Activated CD4-positive, alpha-beta memory T cell treated with anti-CD3 and anti-CD28 coated beads, Interleukin-2, amount 10 ng/mL, durations not matched to agents 7 days and 5 days (primary cell): ENCODE measurements around the gene TMEM141. TPM values are rescaled to one million over a fixed set of nuclear protein-coding genes. Genes with fewer than 3 reads are reported as not detected.

Experiments
- CTCF ChIA-PET: fragments of 350-600 bp; sonication (Branson Sonifier 250); formaldehyde crosslinking; loops from one replicate; lab custom pipeline; 2021; ENCODE audit warnings: antibody characterized with exemption, inconsistent platforms; lab: Charles Lee
- POLR2A ChIA-PET: fragments of 350-600 bp; sonication (Branson Sonifier 250); formaldehyde crosslinking; loops from one replicate; lab custom pipeline; 2021; ENCODE audit warnings: antibody characterized with exemption; lab: Charles Lee
- DNase-seq: peaks from one replicate; pipeline ENCODE4 v3.0.0-alpha.2; 2020
- H3K27ac Mint-ChIP-seq: one replicate; pipeline ENCODE4 v1.8.0; 2021; ENCODE audit warnings: mild to moderate bottlenecking, mixed read lengths
- H3K27me3 Mint-ChIP-seq: one replicate; pipeline ENCODE4 v1.8.0; 2021; ENCODE audit warnings: mixed read lengths
- H3K36me3 Mint-ChIP-seq: one replicate; pipeline ENCODE4 v1.8.0; 2021; ENCODE audit warnings: low read depth, mixed read lengths
- H3K4me1 Mint-ChIP-seq: one replicate; pipeline ENCODE4 v1.8.0; 2021; ENCODE audit warnings: mixed read lengths
- H3K4me3 Mint-ChIP-seq: one replicate; pipeline ENCODE4 v1.8.0; 2021; ENCODE audit warnings: mild to moderate bottlenecking, mixed read lengths
- H3K9me3 Mint-ChIP-seq: one replicate; pipeline ENCODE4 v1.8.0; 2021; ENCODE audit warnings: mixed read lengths
- total RNA-seq, 2 experiments: library from RNA; stranded (reverse); gene quantifications; one replicate each; pipeline ENCODE4 v1.2.3, GENCODE V29; 2021

Gene TMEM141
- total RNA-seq, 2 experiments from 2014 or later: 39.6 to 42.9 TPM

GRCh38 chr9:136803551-136804508, 12.7 kb downstream of the TMEM141 start:
- no peak overlapping the region for H3K4me3 Mint-ChIP-seq
- ChIA-PET POLR2A (interaction anchor here (1.9 kb wide), 1 partner anchor 437 kb away, joined by 4 read pairs; the partner anchor contains the start of gene TUBB4B), CTCF (interaction anchor here (8.6 kb wide), 1 partner anchor 11 kb away, joined by 46 read pairs; no protein-coding TSS in a partner anchor)
- DNase-seq: no peak
- H3K9me3 Mint-ChIP-seq: no peaks in the 10 kb centered on the region
- H3K27me3 Mint-ChIP-seq: peaks cover 19% of the 10 kb centered on the region
- peaks cover 31% of the 10 kb centered on the region for H3K4me1 Mint-ChIP-seq
- H3K36me3 Mint-ChIP-seq: peaks cover 3% of the 10 kb centered on the region
- H3K27ac Mint-ChIP-seq: no peak overlapping the region

DNA sequence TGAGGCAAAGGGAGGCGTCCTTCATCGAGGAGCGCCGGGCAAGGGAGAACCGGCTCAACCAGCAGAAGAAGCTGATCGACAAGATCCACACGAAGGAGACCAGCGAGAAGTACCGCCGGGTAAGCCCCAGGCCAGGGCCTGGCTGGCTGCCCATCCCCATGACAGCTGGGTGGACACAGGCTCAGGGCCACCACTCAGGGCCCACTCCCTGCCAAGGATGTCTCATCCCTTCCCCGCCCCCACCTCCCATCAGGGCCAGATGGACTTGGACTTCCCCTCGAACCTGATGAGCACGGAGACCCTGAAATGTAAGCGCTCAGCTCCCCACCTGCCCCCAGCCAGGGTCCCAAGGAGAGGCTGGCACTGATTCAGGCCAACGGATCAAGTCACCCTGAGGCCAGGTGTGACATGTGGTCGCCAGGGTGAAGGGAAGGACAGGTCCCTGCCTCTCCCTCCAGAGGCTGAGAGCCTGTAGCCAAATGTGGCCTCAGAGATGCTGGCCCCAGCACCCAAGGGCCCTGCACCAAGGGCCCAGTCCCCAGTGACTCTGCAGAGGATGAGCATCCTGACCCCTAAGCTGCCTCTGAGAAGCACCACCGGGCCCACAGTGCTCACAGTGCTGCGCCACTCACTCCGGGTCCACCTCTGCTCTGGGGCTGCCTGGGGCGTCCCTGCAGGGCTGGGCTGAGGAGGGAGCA, 13.5 kb downstream of the TMEM141 start:
- Mint-ChIP-seq H3K27me3 (peaks cover 19% of the 10 kb centered on the region), H3K4me3 (no peak overlapping the region), H3K27ac (no peak overlapping the region), H3K9me3 (no peaks in the 10 kb centered on the region), H3K36me3 (peaks cover 8% of the 10 kb centered on the region), H3K4me1 (peaks cover 39% of the 10 kb centered on the region)
- DNase-seq: no peak
- CTCF ChIA-PET: interaction anchor here (1.2 to 8.6 kb wide), 2 partner anchors 12 to 14 kb away, joined by 4 to 46 read pairs; partner anchors contain the start of gene TMEM141
- POLR2A ChIA-PET: interaction anchor here (1.9 kb wide), 1 partner anchor 436 kb away, joined by 4 read pairs; the partner anchor contains the start of gene TUBB4B

- H3K27ac Mint-ChIP-seq: no peak overlapping the region
- ChIA-PET POLR2A (interaction anchor here (1.9 to 3.7 kb wide), 2 partner anchors 14 to 436 kb away, joined by 4 to 18 read pairs; partner anchors contain the start of genes TMEM141 and TUBB4B), CTCF (interaction anchor here (1.2 to 8.6 kb wide), 4 partner anchors 12 to 230 kb away, joined by 4 to 46 read pairs (median 24); partner anchors contain the start of genes AJM1 and TMEM141)
- H3K4me1 Mint-ChIP-seq: peaks cover 41% of the 10 kb centered on the region
- H3K36me3 Mint-ChIP-seq: peaks cover 14% of the 10 kb centered on the region
- H3K4me3 Mint-ChIP-seq: no peak overlapping the region
- H3K27me3 Mint-ChIP-seq: peaks cover 17% of the 10 kb centered on the region
- no peak for DNase-seq
- H3K9me3 Mint-ChIP-seq: no peaks in the 10 kb centered on the region
These were observed 14.1 kb downstream of the TMEM141 start for GRCh38 chr9:136805207-136805740.

- H3K4me1 Mint-ChIP-seq: peaks cover 37% of the 10 kb centered on the region
- H3K27me3 Mint-ChIP-seq: peaks cover 11% of the 10 kb centered on the region
- ChIA-PET POLR2A (interaction anchor here (1.2 to 3.7 kb wide), 5 partner anchors 8 to 229 kb away, joined by 7 to 18 read pairs (median 11); partner anchors contain the start of genes AJM1 and TMEM141), CTCF (interaction anchor here (1.2 to 8.6 kb wide), 4 partner anchors 13 to 229 kb away, joined by 4 to 46 read pairs (median 24); partner anchors contain the start of genes AJM1 and TMEM141)
- DNase-seq: no peak
- no peaks in the 10 kb centered on the region for H3K9me3 Mint-ChIP-seq
- no peak overlapping the region for H3K27ac Mint-ChIP-seq
- H3K4me3 Mint-ChIP-seq: peak overlapping the region; percentile 87
- peaks cover 19% of the 10 kb centered on the region for H3K36me3 Mint-ChIP-seq
These were observed 14.9 kb downstream of the TMEM141 start for GRCh38 chr9:136806067-136806466.

DNA sequence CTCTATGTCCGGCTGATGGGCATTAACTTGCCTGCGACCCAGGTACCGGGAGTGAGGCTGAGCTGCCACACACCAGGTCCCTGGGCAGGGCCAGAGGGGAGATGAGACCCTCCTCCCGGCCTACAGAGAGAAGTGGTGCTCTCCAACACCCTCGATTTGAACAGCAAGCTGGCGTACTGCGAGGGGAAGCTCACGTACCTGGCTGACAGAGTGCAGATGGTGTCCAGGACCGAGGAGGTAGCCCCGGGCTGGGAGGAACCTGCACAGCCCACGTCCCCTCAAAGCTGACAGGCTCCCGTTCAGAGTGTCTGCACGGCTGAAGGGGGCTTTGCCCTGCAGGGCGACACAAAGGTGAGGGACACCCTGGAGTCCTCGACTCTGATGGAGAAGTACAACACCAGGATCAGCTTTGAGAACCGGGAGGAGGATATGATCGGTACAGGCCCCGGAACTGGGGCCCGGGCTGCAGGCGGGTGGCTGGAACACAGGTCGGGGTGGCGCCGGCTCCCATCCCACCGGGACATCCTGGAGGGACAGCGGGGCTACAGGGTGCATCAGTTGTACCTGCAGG, 15.6 kb downstream of the TMEM141 start:
- Mint-ChIP-seq H3K4me1 (peaks cover 35% of the 10 kb centered on the region), H3K36me3 (peaks cover 20% of the 10 kb centered on the region), H3K4me3 (peak overlapping the region; percentile 87), H3K9me3 (no peaks in the 10 kb centered on the region), H3K27me3 (peaks cover 7% of the 10 kb centered on the region), H3K27ac (peak overlapping the region; percentile 56)
- no peak for DNase-seq
- POLR2A ChIA-PET: interaction anchor here (0.7 to 3.7 kb wide), 17 partner anchors 8 to 434 kb away, joined by 3 to 18 read pairs (median 5); partner anchors contain the start of genes AJM1, CLIC3, FUT7 and SAPCD2
- CTCF ChIA-PET: interaction anchor here (1.8 to 8.6 kb wide), 4 partner anchors 9 to 228 kb away, joined by 4 to 46 read pairs (median 24); partner anchors contain the start of gene AJM1

DNA sequence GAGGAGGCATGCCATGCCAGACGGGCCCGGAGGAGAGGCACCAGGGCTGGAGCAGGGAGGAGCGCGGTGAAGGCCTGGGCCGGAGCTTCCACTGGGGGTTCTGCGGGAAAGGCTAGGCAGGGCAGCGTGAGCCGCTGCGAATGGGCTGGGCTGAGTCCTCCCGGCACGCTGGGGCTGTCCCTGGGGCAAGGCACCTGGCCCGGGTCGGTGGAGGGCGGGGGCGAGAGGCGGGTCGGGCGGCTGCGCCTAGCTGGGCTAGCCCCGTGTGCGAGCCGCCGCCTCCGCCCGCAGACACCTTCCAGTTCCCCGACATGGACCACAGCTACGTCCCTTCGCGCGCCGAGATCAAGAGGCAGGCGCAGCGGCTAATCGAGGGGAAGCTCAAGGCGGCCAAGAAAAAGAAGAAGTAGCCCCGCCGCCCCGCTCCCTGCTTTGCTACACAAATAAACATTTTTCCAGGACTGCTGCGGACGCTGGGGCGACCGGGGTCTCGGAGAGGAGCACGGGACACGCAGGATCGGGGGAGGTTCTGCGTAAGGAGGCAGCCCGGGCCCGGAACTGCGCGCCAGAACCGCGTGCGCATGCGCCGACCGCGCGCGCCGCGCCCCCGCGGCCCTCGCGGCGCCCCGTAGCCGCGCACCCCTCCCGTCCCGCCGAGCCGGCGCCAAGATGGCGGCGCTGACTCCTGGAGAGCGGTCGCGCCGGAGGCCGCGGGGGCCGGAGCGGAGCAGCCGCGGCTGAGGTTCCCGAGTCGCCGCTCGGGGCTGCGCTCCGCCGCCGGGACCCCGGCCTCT, 16.3 kb downstream of the TMEM141 start, which contains the start of gene RABL6:
RABL6 (plus strand) TSS at position 668 of the 794 bp plus-strand sequence. CDS start 249 bp downstream, outside the sequence.
- Mint-ChIP-seq H3K9me3 (no peaks in the 10 kb centered on the region), H3K4me1 (peaks cover 37% of the 10 kb centered on the region), H3K36me3 (peaks cover 22% of the 10 kb centered on the region), H3K4me3 (peak within 1 kb of the TSS; percentile 87), H3K27ac (peak within 1 kb of the TSS; percentile 76), H3K27me3 (peaks cover under 1% of the 10 kb centered on the region)
- peak; percentile 84 for DNase-seq
- CTCF ChIA-PET: interaction anchor here (0.6 to 8.6 kb wide), 6 partner anchors 10 to 228 kb away, joined by 3 to 46 read pairs (median 8); partner anchors contain the start of gene AJM1
- POLR2A ChIA-PET: interaction anchor here (0.7 to 3.7 kb wide), 22 partner anchors 9 to 433 kb away, joined by 3 to 18 read pairs (median 4); partner anchors contain the start of genes AJM1, CCDC183, CLIC3 and FBXW5

GRCh38 chr9:136808075-136808805, 17.1 kb downstream of the TMEM141 start:
- Mint-ChIP-seq H3K27ac (peak overlapping the region; percentile 74), H3K4me3 (peak overlapping the region; percentile 78), H3K36me3 (peaks cover 30% of the 10 kb centered on the region), H3K9me3 (no peaks in the 10 kb centered on the region), H3K27me3 (no peaks in the 10 kb centered on the region), H3K4me1 (peaks cover 45% of the 10 kb centered on the region)
- DNase-seq: peak; percentile 48
- ChIA-PET POLR2A (interaction anchor here (0.8 to 3.7 kb wide), 21 partner anchors 8 to 432 kb away, joined by 3 to 18 read pairs (median 5); partner anchors contain the start of genes AJM1, CCDC183, CLIC3 and FBXW5), CTCF (interaction anchor here (0.6 to 8.6 kb wide), 8 partner anchors 10 to 227 kb away, joined by 3 to 46 read pairs (median 4); partner anchors contain the start of gene AJM1)

DNA sequence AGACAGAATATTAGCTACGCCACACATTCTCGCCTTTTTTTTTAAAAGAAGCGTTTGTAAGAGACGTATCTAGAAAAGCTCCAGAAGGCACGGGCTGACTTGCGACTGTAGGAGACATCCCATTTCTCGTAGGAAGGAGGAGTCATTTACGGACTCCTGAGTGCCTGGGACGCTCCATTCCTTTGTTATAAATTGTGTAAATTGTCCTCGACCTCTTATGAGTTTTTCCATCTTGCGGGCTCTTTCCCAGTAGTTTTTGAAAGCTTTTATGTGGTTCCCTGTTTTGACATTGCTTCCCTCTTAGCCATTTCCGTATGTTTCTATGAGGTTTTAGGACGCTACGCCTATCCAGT, 17.6 kb downstream of the TMEM141 start:
- CTCF ChIA-PET: interaction anchor here (0.5 to 8.6 kb wide), 7 partner anchors 11 to 226 kb away, joined by 3 to 46 read pairs (median 4); partner anchors contain the start of gene AJM1

DNA sequence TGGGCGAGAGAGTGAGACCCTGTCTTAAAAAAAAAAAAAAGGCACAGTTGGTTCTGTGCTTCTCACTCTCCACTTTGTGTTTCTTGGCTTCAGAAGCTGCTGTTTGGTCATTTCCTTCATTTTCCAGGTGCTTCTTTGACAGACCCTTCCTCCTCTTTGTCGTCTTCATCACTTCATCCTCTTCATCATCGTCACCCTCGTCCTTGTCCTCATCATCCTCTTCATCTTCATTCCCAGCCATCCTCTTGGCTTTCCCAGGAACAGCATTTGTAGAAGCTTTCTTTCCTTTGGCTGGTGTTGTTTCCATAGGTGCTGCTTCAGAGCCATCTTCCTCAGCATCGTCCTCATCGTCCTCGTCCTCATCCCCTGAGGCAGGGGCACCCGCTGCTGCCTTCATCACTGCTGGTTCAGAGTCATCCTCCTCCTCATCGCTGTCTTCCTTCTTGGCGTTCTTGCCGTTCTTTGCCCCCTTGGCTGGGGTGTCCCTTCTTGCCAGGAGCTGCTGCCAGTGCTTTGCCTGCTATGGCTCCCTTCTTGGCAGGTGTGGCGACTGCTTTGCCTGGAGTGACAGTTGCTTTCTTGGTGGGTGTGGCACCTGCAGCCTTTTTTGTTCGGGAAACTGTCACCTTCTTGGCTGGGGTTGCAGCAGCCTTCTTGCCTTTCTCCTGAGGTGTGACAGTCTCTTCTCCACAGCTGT, 23.7 kb downstream of the TMEM141 start:
- no peak overlapping the region for H3K27ac Mint-ChIP-seq
- ChIA-PET POLR2A (no interaction called here), CTCF (interaction anchor here (1.4 to 2.4 kb wide), 3 partner anchors 22 to 28 kb away, joined by 3 to 14 read pairs (median 4); partner anchors contain the start of gene AJM1)
- peaks cover 43% of the 10 kb centered on the region for H3K4me1 Mint-ChIP-seq
- H3K27me3 Mint-ChIP-seq: no peaks in the 10 kb centered on the region
- H3K36me3 Mint-ChIP-seq: peaks cover 46% of the 10 kb centered on the region
- DNase-seq: no peak
- no peak overlapping the region for H3K4me3 Mint-ChIP-seq
- H3K9me3 Mint-ChIP-seq: no peaks in the 10 kb centered on the region

More for the DNA sequence above, 17.6 kb downstream of the TMEM141 start:
- peaks cover 50% of the 10 kb centered on the region for H3K4me1 Mint-ChIP-seq
- DNase-seq: no peak
- H3K4me3 Mint-ChIP-seq: peak overlapping the region; percentile 66
- peaks cover 35% of the 10 kb centered on the region for H3K36me3 Mint-ChIP-seq
- H3K9me3 Mint-ChIP-seq: no peaks in the 10 kb centered on the region
- H3K27me3 Mint-ChIP-seq: no peaks in the 10 kb centered on the region
- POLR2A ChIA-PET: interaction anchor here (1.0 to 3.7 kb wide), 6 partner anchors 9 to 94 kb away, joined by 3 to 18 read pairs (median 8); partner anchors contain the start of genes AJM1 and TMEM141
- H3K27ac Mint-ChIP-seq: peak overlapping the region; percentile 74

DNA sequence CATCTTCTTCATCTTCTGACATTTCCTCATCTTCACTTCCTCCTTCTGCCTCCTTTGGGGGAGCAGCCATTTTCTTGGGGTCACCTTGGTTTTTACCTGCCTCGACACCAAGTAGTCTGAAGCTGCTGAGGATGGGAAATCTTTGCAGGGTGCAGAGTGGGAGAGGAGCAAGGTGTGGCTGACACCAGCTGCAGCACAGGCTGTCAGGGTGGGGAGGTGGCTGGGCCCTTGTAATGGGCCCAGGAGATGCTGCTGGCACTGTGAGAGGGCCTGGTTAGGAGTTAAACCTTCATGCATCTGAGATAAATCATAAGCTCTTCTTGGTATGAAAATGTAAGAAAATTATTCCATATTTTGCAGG, 24.3 kb downstream of the TMEM141 start:
- Mint-ChIP-seq H3K4me3 (no peak overlapping the region), H3K36me3 (peaks cover 43% of the 10 kb centered on the region), H3K4me1 (peaks cover 40% of the 10 kb centered on the region), H3K27ac (no peak overlapping the region), H3K27me3 (no peaks in the 10 kb centered on the region), H3K9me3 (no peaks in the 10 kb centered on the region)
- POLR2A ChIA-PET: no interaction called here
- CTCF ChIA-PET: interaction anchor here (1.4 to 2.4 kb wide), 2 partner anchors 23 to 27 kb away, joined by 4 to 14 read pairs; partner anchors contain the start of gene AJM1
- DNase-seq: no peak
